ENCODE data around the gene PTPN14. TPM values are rescaled to one million over a fixed set of nuclear protein-coding genes. Genes with fewer than 3 reads are reported as not detected.
A peak's percentile ranks its signal among the peaks of the same experiment; 100 is the strongest.

Gene PTPN14
- total and polyA plus RNA-seq, 8 donors = 14.9 to 38.0 (median 17.9) TPM

- TF ChIP-seq, protein P1, sequence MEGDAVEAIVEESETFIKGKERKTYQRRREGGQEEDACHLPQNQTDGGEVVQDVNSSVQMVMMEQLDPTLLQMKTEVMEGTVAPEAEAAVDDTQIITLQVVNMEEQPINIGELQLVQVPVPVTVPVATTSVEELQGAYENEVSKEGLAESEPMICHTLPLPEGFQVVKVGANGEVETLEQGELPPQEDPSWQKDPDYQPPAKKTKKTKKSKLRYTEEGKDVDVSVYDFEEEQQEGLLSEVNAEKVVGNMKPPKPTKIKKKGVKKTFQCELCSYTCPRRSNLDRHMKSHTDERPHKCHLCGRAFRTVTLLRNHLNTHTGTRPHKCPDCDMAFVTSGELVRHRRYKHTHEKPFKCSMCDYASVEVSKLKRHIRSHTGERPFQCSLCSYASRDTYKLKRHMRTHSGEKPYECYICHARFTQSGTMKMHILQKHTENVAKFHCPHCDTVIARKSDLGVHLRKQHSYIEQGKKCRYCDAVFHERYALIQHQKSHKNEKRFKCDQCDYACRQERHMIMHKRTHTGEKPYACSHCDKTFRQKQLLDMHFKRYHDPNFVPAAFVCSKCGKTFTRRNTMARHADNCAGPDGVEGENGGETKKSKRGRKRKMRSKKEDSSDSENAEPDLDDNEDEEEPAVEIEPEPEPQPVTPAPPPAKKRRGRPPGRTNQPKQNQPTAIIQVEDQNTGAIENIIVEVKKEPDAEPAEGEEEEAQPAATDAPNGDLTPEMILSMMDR (IDR thresholded peaks at IDR 0.05) = no peak
- no peaks in the 10 kb centered on the region for H3K9me3 ChIP-seq
- H3K36me3 ChIP-seq = no peaks in the 10 kb centered on the region
- no peak overlapping the region for H3K4me3 ChIP-seq
- DNase-seq = no peak
- H3K4me1 ChIP-seq = no peaks in the 10 kb centered on the region
- intact Hi-C loops (cut with DNase I) = no loop called here
- no peaks in the 10 kb centered on the region for H3K27me3 ChIP-seq
- peak; percentile 60 for ATAC-seq
- peak overlapping the region in 1 of 2 donors; percentile 27 for H3K27ac ChIP-seq
Measured at GRCh38 chr1:214445831-214446614, 105.4 kb downstream of the PTPN14 start.

GRCh38 chr1:214445199-214445598, 106.2 kb downstream of the PTPN14 start:
- TF ChIP-seq, protein P1 (IDR thresholded peaks at IDR 0.05) = no peak
- intact Hi-C loops (cut with DNase I) = no loop called here
- Histone ChIP-seq H3K4me3 (no peak overlapping the region), H3K36me3 (no peaks in the 10 kb centered on the region), H3K27me3 (no peaks in the 10 kb centered on the region), H3K9me3 (no peaks in the 10 kb centered on the region), H3K27ac (no peak overlapping the region), H3K4me1 (peaks cover 0 to under 1% of the 10 kb centered on the region in 2 donors)
- DNase-seq (no peak), ATAC-seq (no peak)

GRCh38 chr1:214444182-214444939, 107.0 kb downstream of the PTPN14 start:
- no peak for ATAC-seq
- peaks cover under 1 to 5% of the 10 kb centered on the region in 2 donors for H3K4me1 ChIP-seq
- no peak for DNase-seq
- TF ChIP-seq, protein P1 (IDR thresholded peaks at IDR 0.05) = no peak
- H3K27me3 ChIP-seq = no peaks in the 10 kb centered on the region
- H3K4me3 ChIP-seq = no peak overlapping the region
- no peaks in the 10 kb centered on the region for H3K36me3 ChIP-seq
- no peak overlapping the region for H3K27ac ChIP-seq
- intact Hi-C loops (cut with DNase I) = no loop called here
- H3K9me3 ChIP-seq = no peaks in the 10 kb centered on the region

- Histone ChIP-seq H3K4me3 (no peak overlapping the region), H3K36me3 (no peaks in the 10 kb centered on the region), H3K27me3 (no peaks in the 10 kb centered on the region), H3K4me1 (peaks cover 8 to 12% of the 10 kb centered on the region in 2 donors), H3K27ac (no peak overlapping the region), H3K9me3 (no peaks in the 10 kb centered on the region)
- intact Hi-C loops (cut with DNase I) = no loop called here
- ATAC-seq (no peak), DNase-seq (no peak)
- TF ChIP-seq, protein P1 (IDR thresholded peaks at IDR 0.05) = no peak
Measured at GRCh38 chr1:214441119-214441518, 110.3 kb downstream of the PTPN14 start.
